K562 (cell line): ENCODE measurements around the gene LRRK2.

Source experiments
- CCNT2 ChIP-seq: IDR thresholded peaks from 2 replicates; pipeline ENCODE4 v1.6.1; 2011; ENCODE audit warnings: borderline replicate concordance, low read depth, mild to moderate bottlenecking, moderate library complexity, mixed read lengths, low read length; ENCODE audit not compliant: insufficient read length; ENCODE audit errors: extremely low read depth
- ETV6 ChIP-seq, 3 experiments: fragments of 150-350 bp in 1 of 3; sonication (generic) in 1 of 3; formaldehyde crosslinking in 1 of 3; IDR thresholded peaks; 2 replicates each; pipeline versions ENCODE4 v1.6.1 to v1.8.0; 2014 to 2022; ENCODE audit warnings: borderline replicate concordance in 2 of 3, low read depth in 2 of 3, antibody characterized with exemption in 1 of 3, low read length in 1 of 3, mild to moderate bottlenecking in 1 of 3, missing genetic modification reagents in 1 of 3
- EZH2 ChIP-seq: IDR thresholded peaks from 2 replicates; pipeline ENCODE4 v1.6.1; 2012; ENCODE audit warnings: low read depth, mild to moderate bottlenecking, inconsistent platforms, low read length, borderline replicate concordance
- JUNB ChIP-seq: fragments of 450-650 bp; formaldehyde crosslinking; conservative IDR thresholded peaks from 2 replicates; pipeline ENCODE4 v1.4.0; 2020; ENCODE audit warnings: mild to moderate bottlenecking
- NELFE ChIP-seq: IDR thresholded peaks from 2 replicates; pipeline ENCODE4 v1.6.1; 2011; ENCODE audit warnings: mild to moderate bottlenecking; ENCODE audit not compliant: insufficient read depth, insufficient read length
- NFYB ChIP-seq: IDR thresholded peaks from 2 replicates; pipeline ENCODE4 v1.6.1; 2011; ENCODE audit warnings: mild to moderate bottlenecking, moderate library complexity; ENCODE audit not compliant: insufficient read length; ENCODE audit errors: extremely low read depth
- POLR2A ChIP-seq: fragments of 450-650 bp; conservative IDR thresholded peaks from 2 replicates; pipeline ENCODE4 v1.6.1; 2016
- YY1 ChIP-seq, 3 experiments: IDR thresholded peaks; 2 replicates each; pipeline ENCODE4 v1.6.1; 2011; ENCODE audit warnings: low read length in 2 of 3, mild to moderate bottlenecking in 2 of 3, moderate library complexity in 2 of 3, borderline replicate concordance in 1 of 3, control low read depth in 1 of 3, low read depth in 1 of 3; ENCODE audit not compliant: insufficient read depth in 3 of 3, insufficient replicate concordance in 2 of 3, control insufficient read depth in 1 of 3, insufficient read length in 1 of 3; ENCODE audit errors: extremely low read depth in 1 of 3
- ZBTB2 ChIP-seq: fragments of 450-650 bp; IDR thresholded peaks from 2 replicates; pipeline ENCODE4 v1.6.1; 2016; ENCODE audit warnings: antibody characterized with exemption

- no peak for TF ChIP-seq ETV6 (IDR thresholded peaks at IDR 0.05; ENCODE audit: borderline replicate concordance in 1 of 2, low read depth in 2 of 2, low read length in 1 of 2)
- no peak for TF ChIP-seq ETV6 (CRISPR knock-in tag; IDR thresholded peaks at IDR 0.05; ENCODE audit: borderline replicate concordance)
- TF ChIP-seq POLR2A: no peak
- no peak for TF ChIP-seq EZH2
- no peak for TF ChIP-seq NELFE
- no peak for TF ChIP-seq NFYB
- no peak for TF ChIP-seq ZBTB2
- no peak for TF ChIP-seq JUNB (CRISPR knock-in tag)
- TF ChIP-seq YY1 (IDR thresholded peaks at IDR 0.05; ENCODE audit: borderline replicate concordance in 1 of 3, control insufficient read depth in 1 of 3, extremely low read depth in 1 of 3, insufficient read depth in 3 of 3, insufficient read length in 1 of 3, insufficient replicate concordance in 2 of 3, low read depth in 1 of 3, low read length in 2 of 3): no peak
- no peak for TF ChIP-seq CCNT2
These were observed 174.9 kb downstream of the LRRK2 start for GRCh38 chr12:40399656-40400055.
